ENCODE results near the gene KIF26B. TPM values are rescaled to one million over a fixed set of nuclear protein-coding genes. Genes with fewer than 3 reads are reported as not detected.

Gene KIF26B
- 1.6 and 3.1 TPM in 2 replicates for total RNA-seq (2022)
- percentile 41 among the genes with signal in this experiment for Bru-seq, nascent RNA
- percentile 37 among the genes with signal in this experiment for BruChase-seq, experiment 1, labeled RNA remaining after a 6-hour chase
- BruChase-seq, experiment 2, labeled RNA remaining after a 2-hour chase: percentile 40 among the genes with signal in this experiment
- long read RNA-seq: 0 reads

GRCh38 chr1:245154429-245155271, at the start of gene KIF26B:
KIF26B (plus strand) TSS chr1:245154985; CDS start chr1:245155425, 440 bp downstream.
- DNase-seq (ENCODE audit: unreplicated experiment): peak; percentile 66
- Mint-ChIP-seq H3K27me3 (ENCODE audit: insufficient read depth, unreplicated experiment) (peaks cover 44% of the 10 kb centered on the region), H3K27ac (ENCODE audit: low read depth, unreplicated experiment) (no peak within 1 kb of the TSS), H3K36me3 (ENCODE audit: insufficient read depth, unreplicated experiment) (no peaks in the 10 kb centered on the region), H3K4me3 (ENCODE audit: unreplicated experiment) (peak within 1 kb of the TSS; percentile 79), H3K9me3 (ENCODE audit: unreplicated experiment) (no peaks in the 10 kb centered on the region), H3K4me1 (ENCODE audit: insufficient read depth, unreplicated experiment) (peaks cover 10% of the 10 kb centered on the region)
- CTCF ChIA-PET: interaction anchor here (0.6 to 10.0 kb wide), 42 partner anchors 8 to 1447 kb away, joined by 3 to 131 read pairs (median 5); no protein-coding TSS in a partner anchor
- TF ChIP-seq CTCF (IDR thresholded peaks at IDR 0.05; ENCODE audit: unreplicated experiment): no peak
- TSS peak; percentile 55 for BruUV-seq (replicated peaks)
- POLR2A ChIA-PET: interaction anchor here (0.8 to 2.2 kb wide), 7 partner anchors 13 to 851 kb away, joined by 3 to 12 read pairs (median 4); partner anchors contain the start of gene HNRNPU
- intact Hi-C loops (cut with micrococcal nuclease): loop anchor here (5.0 to 10.0 kb wide), 8 partner anchors 123 to 1600 kb away; no protein-coding TSS in a partner anchor

- H3K9me3 Mint-ChIP-seq (ENCODE audit: unreplicated experiment): peaks cover 8% of the 10 kb centered on the region
- no peaks in the 10 kb centered on the region for H3K36me3 Mint-ChIP-seq (ENCODE audit: insufficient read depth, unreplicated experiment)
- no peak for TF ChIP-seq CTCF (IDR thresholded peaks at IDR 0.05; ENCODE audit: unreplicated experiment)
- H3K4me1 Mint-ChIP-seq (ENCODE audit: insufficient read depth, unreplicated experiment): no peaks in the 10 kb centered on the region
- no peak overlapping the region for H3K27ac Mint-ChIP-seq (ENCODE audit: low read depth, unreplicated experiment)
- CTCF ChIA-PET: interaction anchor here (0.5 to 0.7 kb wide), 2 partner anchors 16 to 1370 kb away, joined by 3 read pairs; no protein-coding TSS in a partner anchor
- intact Hi-C loops (cut with micrococcal nuclease): no loop called here
- no peak for DNase-seq (ENCODE audit: unreplicated experiment)
- no peak overlapping the region for H3K4me3 Mint-ChIP-seq (ENCODE audit: unreplicated experiment)
- BruUV-seq (replicated peaks): no TSS peak
- H3K27me3 Mint-ChIP-seq (ENCODE audit: insufficient read depth, unreplicated experiment): no peaks in the 10 kb centered on the region
- POLR2A ChIA-PET: interaction anchor here (1.3 kb wide), 1 partner anchor 13 kb away, joined by 4 read pairs; no protein-coding TSS in a partner anchor
Measured at GRCh38 chr1:245105042-245105441, 49.7 kb upstream of the KIF26B start.

- intact Hi-C loops (cut with micrococcal nuclease): no loop called here
- Mint-ChIP-seq H3K27me3 (ENCODE audit: insufficient read depth, unreplicated experiment) (no peaks in the 10 kb centered on the region), H3K36me3 (ENCODE audit: insufficient read depth, unreplicated experiment) (no peaks in the 10 kb centered on the region), H3K9me3 (ENCODE audit: unreplicated experiment) (peaks cover 8% of the 10 kb centered on the region), H3K4me1 (ENCODE audit: insufficient read depth, unreplicated experiment) (no peaks in the 10 kb centered on the region), H3K4me3 (ENCODE audit: unreplicated experiment) (no peak overlapping the region), H3K27ac (ENCODE audit: low read depth, unreplicated experiment) (no peak overlapping the region)
- CTCF ChIA-PET: interaction anchor here (0.6 to 0.7 kb wide), 2 partner anchors 50 to 1890 kb away, joined by 5 to 6 read pairs; no protein-coding TSS in a partner anchor
- DNase-seq (ENCODE audit: unreplicated experiment): no peak
- BruUV-seq (replicated peaks): no TSS peak
- TF ChIP-seq CTCF (IDR thresholded peaks at IDR 0.05; ENCODE audit: unreplicated experiment): no peak
- POLR2A ChIA-PET: no interaction called here
Measured at GRCh38 chr1:245105815-245106410, 48.9 kb upstream of the KIF26B start.

GRCh38 chr1:245107776-245108114, 47.0 kb upstream of the KIF26B start:
- Mint-ChIP-seq H3K27me3 (ENCODE audit: insufficient read depth, unreplicated experiment) (no peaks in the 10 kb centered on the region), H3K4me1 (ENCODE audit: insufficient read depth, unreplicated experiment) (no peaks in the 10 kb centered on the region), H3K27ac (ENCODE audit: low read depth, unreplicated experiment) (no peak overlapping the region), H3K36me3 (ENCODE audit: insufficient read depth, unreplicated experiment) (peaks cover 4% of the 10 kb centered on the region), H3K4me3 (ENCODE audit: unreplicated experiment) (no peak overlapping the region), H3K9me3 (ENCODE audit: unreplicated experiment) (peaks cover 8% of the 10 kb centered on the region)
- BruUV-seq (replicated peaks): no TSS peak
- CTCF ChIA-PET: interaction anchor here (0.6 kb wide), 1 partner anchor 965 kb away, joined by 4 read pairs; no protein-coding TSS in a partner anchor
- POLR2A ChIA-PET: interaction anchor here (0.6 kb wide), 1 partner anchor 227 kb away, joined by 3 read pairs; no protein-coding TSS in a partner anchor
- no peak for DNase-seq (ENCODE audit: unreplicated experiment)
- no peak for TF ChIP-seq CTCF (IDR thresholded peaks at IDR 0.05; ENCODE audit: unreplicated experiment)
- intact Hi-C loops (cut with micrococcal nuclease): no loop called here
